ENCODE measurements around the gene GMEB1. TPM values are rescaled to one million over a fixed set of nuclear protein-coding genes. Genes with fewer than 3 reads are reported as not detected.

GMEB1 gene
- total and polyA plus RNA-seq, 2 experiments from 2014 or later, result 6.9 to 8.2 TPM

GRCh38 chr1:28735961-28736449 is 67.4 kb downstream of the GMEB1 start:
- WGBS, 2 experiments (ENCODE audit: low coverage in 1 of 2, low lambda C conversion rate in 2 of 2, missing lambda C conversion rate in 2 of 2), result 19 to 21% methylated on average over 15 of the region's 15 CpGs
- H3K4me2 ChIP-seq (ENCODE audit: unreplicated experiment), result peak overlapping the region; percentile 89
- no peaks in the 10 kb centered on the region for H3K9me3 ChIP-seq (ENCODE audit: low read depth)
- H3K27ac ChIP-seq, result peak overlapping the region; percentile 79
- no peak for TF ChIP-seq EZH2phosphoT487 (IDR thresholded peaks at IDR 0.05; ENCODE audit: insufficient read depth, low read depth)
- no peak for TF ChIP-seq EZH2 (IDR thresholded peaks at IDR 0.05; ENCODE audit: insufficient read depth, poor library complexity, severe bottlenecking)
- peak overlapping the region; percentile 96 for H3K4me3 ChIP-seq
- no peaks in the 10 kb centered on the region for H3K27me3 ChIP-seq (replicated peaks; ENCODE audit: insufficient read depth)
- peak overlapping the region; percentile 100 for H2AFZ ChIP-seq
- H3K9ac ChIP-seq, result peak overlapping the region; percentile 94
- H3F3A ChIP-seq (ENCODE audit: insufficient read depth), result peaks cover 25% of the 10 kb centered on the region
- peaks cover 23% of the 10 kb centered on the region for H3K36me3 ChIP-seq (ENCODE audit: low read depth)
- DNase-seq, result no peak
- H3K9me2 ChIP-seq (ENCODE audit: insufficient read depth), result no peaks in the 10 kb centered on the region
- in situ Hi-C loops (cut with MboI), result no loop called here
- H3K79me2 ChIP-seq (ENCODE audit: insufficient read depth), result peaks cover 40% of the 10 kb centered on the region
- peaks cover 11% of the 10 kb centered on the region; the same call in 1 of the 2 replicates for H4K20me1 ChIP-seq (ENCODE audit: insufficient read depth)
- H3K4me1 ChIP-seq (ENCODE audit: insufficient read depth), result peaks cover 31% of the 10 kb centered on the region

DNA sequence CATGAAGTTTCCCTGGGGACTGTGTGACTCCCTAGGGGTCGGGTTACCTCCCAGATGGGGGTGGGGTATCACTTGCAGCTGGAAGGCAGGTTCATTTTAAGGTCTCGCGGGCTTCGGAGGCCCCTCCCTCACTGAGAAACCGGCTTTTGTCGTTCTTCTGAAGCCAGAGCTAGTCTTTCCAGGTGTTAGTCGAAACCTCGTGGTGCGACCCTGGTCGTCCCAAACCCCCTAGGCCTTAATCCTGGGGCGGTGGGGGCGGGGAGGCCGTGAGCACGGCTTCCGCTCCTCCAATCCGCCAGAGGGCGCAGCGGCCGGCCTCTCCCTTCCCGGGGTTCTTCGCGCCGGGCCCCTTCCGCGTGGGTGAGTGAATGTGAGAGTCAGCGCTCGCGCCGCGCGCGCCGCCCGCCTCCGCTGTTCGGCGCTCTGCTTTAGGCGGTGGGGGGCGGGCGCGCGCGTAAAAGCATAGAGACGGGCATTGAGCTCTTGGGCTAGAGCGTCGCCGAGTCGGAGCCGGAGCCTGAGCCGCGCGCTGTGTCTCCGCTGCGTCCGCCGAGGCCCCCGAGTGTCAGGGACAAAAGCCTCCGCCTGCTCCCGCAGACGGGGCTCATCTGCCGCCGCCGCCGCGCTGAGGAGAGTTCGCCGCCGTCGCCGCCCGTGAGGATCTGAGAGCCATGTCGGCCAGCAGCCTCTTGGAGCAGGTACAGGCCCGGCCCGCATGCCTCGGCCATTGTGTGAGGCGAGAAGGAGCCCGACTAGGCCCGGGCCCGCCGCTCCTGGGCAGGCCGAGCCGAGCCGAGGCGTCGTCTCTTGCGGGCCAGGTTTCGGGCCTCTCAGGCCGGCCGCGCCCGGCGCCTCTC is 68.1 kb downstream of the GMEB1 start, which contains the start of gene YTHDF2:
Gene YTHDF2, plus strand, starts transcription at position 491 of the 857 bp plus-strand sequence. Its CDS starts 181 bp downstream, at position 672.
- H3K4me1 ChIP-seq (ENCODE audit: insufficient read depth), result peaks cover 31% of the 10 kb centered on the region
- in situ Hi-C loops (cut with MboI), result no loop called here
- DNase-seq, result peak; percentile 99
- H4K20me1 ChIP-seq (ENCODE audit: insufficient read depth), result peaks cover 11% of the 10 kb centered on the region; the same call in 1 of the 2 replicates
- H3F3A ChIP-seq (ENCODE audit: insufficient read depth), result peaks cover 25% of the 10 kb centered on the region
- H3K27ac ChIP-seq, result peak within 1 kb of the TSS; percentile 79
- peak within 1 kb of the TSS; percentile 100 for H2AFZ ChIP-seq
- H3K9me3 ChIP-seq (ENCODE audit: low read depth), result no peaks in the 10 kb centered on the region
- no peaks in the 10 kb centered on the region for H3K9me2 ChIP-seq (ENCODE audit: insufficient read depth)
- H3K4me2 ChIP-seq (ENCODE audit: unreplicated experiment), result peak within 1 kb of the TSS; percentile 93
- peaks cover 47% of the 10 kb centered on the region for H3K79me2 ChIP-seq (ENCODE audit: insufficient read depth)
- H3K36me3 ChIP-seq (ENCODE audit: low read depth), result peaks cover 28% of the 10 kb centered on the region
- WGBS, 2 experiments (ENCODE audit: low coverage in 1 of 2, low lambda C conversion rate in 2 of 2, missing lambda C conversion rate in 2 of 2), result 1% methylated on average over 70 to 75 of the region's 92 CpGs
- H3K9ac ChIP-seq, result peak within 1 kb of the TSS; percentile 94
- H3K4me3 ChIP-seq, result peak within 1 kb of the TSS; percentile 96
- TF ChIP-seq EZH2 (IDR thresholded peaks at IDR 0.05; ENCODE audit: insufficient read depth, poor library complexity, severe bottlenecking) (no peak), EZH2phosphoT487 (IDR thresholded peaks at IDR 0.05; ENCODE audit: insufficient read depth, low read depth) (no peak)
- no peaks in the 10 kb centered on the region for H3K27me3 ChIP-seq (replicated peaks; ENCODE audit: insufficient read depth)

DNA sequence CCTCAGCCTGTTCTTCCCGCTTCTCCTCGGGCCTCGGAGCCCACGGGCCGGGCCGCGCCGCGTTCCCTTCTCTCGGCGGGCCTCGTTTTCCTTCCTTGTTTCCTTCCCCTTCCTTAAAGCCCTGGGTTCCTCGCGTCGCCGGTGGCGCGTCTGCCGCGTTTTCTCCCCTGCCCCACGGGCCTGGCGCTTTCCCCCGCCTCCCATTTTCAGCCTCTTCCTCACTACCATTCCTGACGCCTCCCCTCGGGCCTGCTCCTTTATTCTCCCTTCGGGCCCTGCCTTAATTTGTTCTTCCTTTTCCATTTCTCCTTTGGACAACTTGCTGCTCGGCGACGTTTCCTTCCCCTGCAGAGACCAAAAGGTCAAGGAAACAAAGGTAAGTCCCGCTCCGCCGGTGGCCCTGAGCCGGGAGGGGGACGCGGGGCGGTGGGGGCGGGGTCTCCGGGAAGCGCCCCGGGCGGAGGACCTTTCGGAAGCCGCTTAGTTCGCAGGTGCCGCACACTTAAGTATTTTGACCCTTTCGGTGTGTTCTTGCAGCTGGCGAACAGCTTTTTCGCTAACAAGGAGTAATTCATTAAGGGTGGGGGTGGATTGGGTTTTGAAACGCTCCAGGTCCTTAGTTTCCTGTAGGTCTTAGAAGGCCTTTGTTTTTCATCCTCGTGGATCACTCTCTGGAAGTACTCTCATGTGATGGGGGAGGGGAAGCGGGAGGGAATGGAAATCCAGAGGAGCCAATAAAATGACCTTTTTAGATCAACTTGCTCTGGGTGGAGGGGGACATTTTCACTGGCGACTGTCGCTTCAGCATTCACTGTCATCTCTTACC is 68.9 kb downstream of the GMEB1 start:
- Histone ChIP-seq H3K36me3 (ENCODE audit: low read depth) (peaks cover 36% of the 10 kb centered on the region), H3K79me2 (ENCODE audit: insufficient read depth) (peaks cover 56% of the 10 kb centered on the region), H3K9me2 (ENCODE audit: insufficient read depth) (no peaks in the 10 kb centered on the region), H3K4me2 (ENCODE audit: unreplicated experiment) (peak overlapping the region; percentile 93), H3K4me3 (peak overlapping the region; percentile 96), H2AFZ (peak overlapping the region; percentile 46), H3K27me3 (replicated peaks; ENCODE audit: insufficient read depth) (no peaks in the 10 kb centered on the region), H3K4me1 (ENCODE audit: insufficient read depth) (peaks cover 31% of the 10 kb centered on the region), H3K9ac (peak overlapping the region; percentile 94), H3K9me3 (ENCODE audit: low read depth) (no peaks in the 10 kb centered on the region), H4K20me1 (ENCODE audit: insufficient read depth) (peaks cover 11% of the 10 kb centered on the region; the same call in 1 of the 2 replicates), H3K27ac (peak overlapping the region; percentile 79), H3F3A (ENCODE audit: insufficient read depth) (peaks cover 25% of the 10 kb centered on the region)
- in situ Hi-C loops (cut with MboI), result no loop called here
- DNase-seq, result peak; percentile 75
- WGBS, 2 experiments (ENCODE audit: low coverage in 1 of 2, low lambda C conversion rate in 2 of 2, missing lambda C conversion rate in 2 of 2), result 1 to 2% methylated on average over 37 to 53 of the region's 53 CpGs
- TF ChIP-seq EZH2phosphoT487 (IDR thresholded peaks at IDR 0.05; ENCODE audit: insufficient read depth, low read depth) (no peak), EZH2 (IDR thresholded peaks at IDR 0.05; ENCODE audit: insufficient read depth, poor library complexity, severe bottlenecking) (no peak)

DNA sequence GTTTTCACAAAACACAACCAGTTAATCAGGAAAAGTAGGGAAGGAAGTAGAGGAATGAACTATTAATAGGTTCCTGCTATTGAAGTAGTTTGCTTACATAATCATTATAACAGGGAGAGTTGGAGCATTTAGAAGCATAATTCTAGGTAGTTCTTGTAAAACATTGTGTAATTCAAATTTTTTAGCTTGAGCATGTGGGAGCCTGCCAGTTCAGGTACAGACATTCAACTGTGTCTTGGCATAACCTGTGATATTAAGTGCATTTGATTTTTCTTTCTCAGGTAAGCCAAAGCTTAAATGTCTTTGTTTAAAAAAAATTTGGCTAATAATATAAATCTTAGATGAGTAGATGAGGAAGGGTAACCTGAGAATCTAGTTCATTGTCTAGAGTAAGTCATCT is 71.5 kb downstream of the GMEB1 start:
- DNase-seq, result no peak
- Histone ChIP-seq H3K27me3 (replicated peaks; ENCODE audit: insufficient read depth) (no peaks in the 10 kb centered on the region), H3K9me2 (ENCODE audit: insufficient read depth) (no peaks in the 10 kb centered on the region), H3K9ac (peak overlapping the region; percentile 34), H3K4me1 (ENCODE audit: insufficient read depth) (peaks cover 31% of the 10 kb centered on the region), H4K20me1 (ENCODE audit: insufficient read depth) (peaks cover 20% of the 10 kb centered on the region; the same call in 1 of the 2 replicates), H3K79me2 (ENCODE audit: insufficient read depth) (peaks cover 81% of the 10 kb centered on the region), H3K4me2 (ENCODE audit: unreplicated experiment) (no peak overlapping the region), H3K27ac (no peak overlapping the region), H3F3A (ENCODE audit: insufficient read depth) (peaks cover 35% of the 10 kb centered on the region), H2AFZ (no peak overlapping the region), H3K36me3 (ENCODE audit: low read depth) (peaks cover 61% of the 10 kb centered on the region), H3K9me3 (ENCODE audit: low read depth) (no peaks in the 10 kb centered on the region), H3K4me3 (no peak overlapping the region)
- TF ChIP-seq EZH2phosphoT487 (IDR thresholded peaks at IDR 0.05; ENCODE audit: insufficient read depth, low read depth), result no peak
- no peak for TF ChIP-seq EZH2 (IDR thresholded peaks at IDR 0.05; ENCODE audit: insufficient read depth, poor library complexity, severe bottlenecking)
- in situ Hi-C loops (cut with MboI), result no loop called here
